ENCODE data around the gene THSD4. TPM values are rescaled to one million over a fixed set of nuclear protein-coding genes. Genes with fewer than 3 reads are reported as not detected.
"Not testable (repeated sequence)": the region's sequence is repeated elsewhere in the genome, so short reads cannot be mapped to it uniquely, and the experiment has no call there.

Gene THSD4
- total RNA-seq, 1 donor from 2014 or later: 151 TPM

- Histone ChIP-seq H3K9me3 (peaks cover 0 to 7% of the 10 kb centered on the region in 2 donors), H3K27me3 (no peaks in the 10 kb centered on the region), H3K27ac (no peak overlapping the region), H3K4me1 (peaks cover 0 to 9% of the 10 kb centered on the region in 2 donors), H3K4me3 (no peak overlapping the region), H3K36me3 (no peaks in the 10 kb centered on the region)
- no peak for TF ChIP-seq CTCF (IDR thresholded peaks at IDR 0.05)
- intact Hi-C loops (cut with DNase I): no loop called here
- DNase-seq (ENCODE audit: low spot score in 2 of 2): no peak
Measured at GRCh38 chr15:71662306-71662705, 547.0 kb downstream of the THSD4 start.

GRCh38 chr15:71664622-71665021 lies 549.4 kb downstream of the THSD4 start:
- H3K4me3 ChIP-seq: no peak overlapping the region
- H3K27me3 ChIP-seq: no peaks in the 10 kb centered on the region
- no peak for TF ChIP-seq CTCF (IDR thresholded peaks at IDR 0.05)
- H3K36me3 ChIP-seq: no peaks in the 10 kb centered on the region
- no peak overlapping the region for H3K27ac ChIP-seq
- peaks cover 0 to 7% of the 10 kb centered on the region in 2 donors for H3K9me3 ChIP-seq
- intact Hi-C loops (cut with DNase I): no loop called here
- peaks cover 3 to 9% of the 10 kb centered on the region in 2 donors for H3K4me1 ChIP-seq
- no peak for DNase-seq (ENCODE audit: low spot score in 2 of 2)

- TF ChIP-seq CTCF (IDR thresholded peaks at IDR 0.05): no peak
- peaks cover 0 to 7% of the 10 kb centered on the region in 2 donors for H3K9me3 ChIP-seq
- H3K4me1 ChIP-seq: peaks cover 0 to 3% of the 10 kb centered on the region in 2 donors
- no peak overlapping the region for H3K27ac ChIP-seq
- no peak for DNase-seq (ENCODE audit: low spot score in 2 of 2)
- H3K36me3 ChIP-seq: no peaks in the 10 kb centered on the region
- intact Hi-C loops (cut with DNase I): no loop called here
- no peak overlapping the region for H3K4me3 ChIP-seq
- H3K27me3 ChIP-seq: no peaks in the 10 kb centered on the region
Measured at GRCh38 chr15:71666763-71667620, 551.7 kb downstream of the THSD4 start.

DNA sequence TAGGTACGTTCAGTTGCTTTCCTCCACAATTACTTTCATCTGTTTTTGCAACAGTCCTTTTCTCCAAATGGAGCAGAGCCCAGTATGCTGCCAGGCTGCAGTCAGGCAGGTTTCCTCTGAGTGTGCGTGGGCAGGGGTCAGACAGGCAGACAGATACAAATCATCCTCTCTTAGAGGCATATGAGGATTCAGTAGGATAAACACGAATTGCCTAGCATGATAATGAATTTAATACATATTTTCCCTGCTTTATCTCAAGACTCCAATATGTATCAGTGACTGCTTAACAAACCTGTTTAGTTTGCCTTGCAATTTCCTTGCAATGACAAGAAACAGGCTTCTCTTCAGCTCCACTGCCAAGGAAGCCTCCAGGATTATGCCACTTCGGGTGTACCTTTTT lies 554.4 kb downstream of the THSD4 start:
- no peaks in the 10 kb centered on the region for H3K27me3 ChIP-seq
- no peak overlapping the region for H3K4me3 ChIP-seq
- no peak for DNase-seq (ENCODE audit: low spot score in 2 of 2)
- H3K4me1 ChIP-seq: peaks cover 0 to 3% of the 10 kb centered on the region in 2 donors
- H3K36me3 ChIP-seq: no peaks in the 10 kb centered on the region
- no peak overlapping the region for H3K27ac ChIP-seq
- H3K9me3 ChIP-seq: peaks cover 0 to 7% of the 10 kb centered on the region in 2 donors
- intact Hi-C loops (cut with DNase I): no loop called here
- TF ChIP-seq CTCF (IDR thresholded peaks at IDR 0.05): no peak

DNA sequence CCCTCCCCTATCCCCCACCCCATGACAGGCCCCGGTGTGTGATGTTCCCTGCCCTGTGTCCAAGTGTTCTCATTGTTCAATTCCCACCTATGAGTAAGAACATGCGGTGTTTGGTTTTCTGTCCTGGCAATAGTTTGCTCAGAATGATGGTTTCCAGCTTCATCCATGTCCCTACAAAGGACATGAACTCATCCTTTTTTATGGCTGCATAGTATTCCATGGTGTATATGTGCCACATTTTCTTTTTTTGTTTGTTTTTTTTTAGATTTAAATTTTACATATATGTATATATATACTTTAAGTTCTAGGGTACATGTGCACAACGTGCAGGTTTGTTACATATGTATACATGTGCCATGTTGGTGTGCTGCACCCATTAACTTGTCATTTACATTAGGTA lies 555.0 kb downstream of the THSD4 start:
- H3K9me3 ChIP-seq; H3K4me1 ChIP-seq; H3K36me3 ChIP-seq; H3K27ac ChIP-seq; intact Hi-C loops (cut with DNase I); H3K4me3 ChIP-seq; DNase-seq (ENCODE audit: low spot score in 2 of 2); H3K27me3 ChIP-seq: not testable (repeated sequence)

GRCh38 chr15:71674354-71674753 lies 559.1 kb downstream of the THSD4 start:
- Histone ChIP-seq H3K27me3 (no peaks in the 10 kb centered on the region), H3K36me3 (no peaks in the 10 kb centered on the region), H3K27ac (no peak overlapping the region), H3K4me1 (peaks cover 0 to 16% of the 10 kb centered on the region in 2 donors), H3K4me3 (no peak overlapping the region), H3K9me3 (no peaks in the 10 kb centered on the region)
- no peak for TF ChIP-seq CTCF (IDR thresholded peaks at IDR 0.05)
- DNase-seq (ENCODE audit: low spot score in 2 of 2): no peak
- intact Hi-C loops (cut with DNase I): no loop called here

Measured in ascending aorta (tissue), 2 donors.